Immature natural killer cell (primary cell): ENCODE data around the gene COL28A1. TPM values are rescaled to one million over a fixed set of nuclear protein-coding genes. Genes with fewer than 3 reads are reported as not detected.
"Not testable (repeated sequence)": the region's sequence is repeated elsewhere in the genome, so short reads cannot be mapped to it uniquely, and the experiment has no call there.

Source experiments
- DNase-seq, 3 donors: peaks; one replicate each; pipeline ENCODE4 v3.0.0; 2022; ENCODE audit warnings: mixed read lengths in 1 of 3
- H3K27ac Mint-ChIP-seq, 6 donors: one replicate each; pipeline ENCODE4 v1.8.0; 2020; ENCODE audit warnings: mixed read lengths in 6 of 6, mild to moderate bottlenecking in 5 of 6, inconsistent platforms in 4 of 6, moderate library complexity in 3 of 6
- H3K27me3 Mint-ChIP-seq, 3 donors: one replicate each; pipeline ENCODE4 v1.8.0; 2020 to 2021; ENCODE audit warnings: low read depth in 3 of 3, mild to moderate bottlenecking in 3 of 3, mixed read lengths in 3 of 3, moderate library complexity in 3 of 3, inconsistent platforms in 1 of 3
- H3K36me3 Mint-ChIP-seq, 3 donors: one replicate each; pipeline ENCODE4 v1.8.0; 2020; ENCODE audit warnings: mixed read lengths in 3 of 3, inconsistent platforms in 2 of 3, mild to moderate bottlenecking in 2 of 3
- H3K4me1 Mint-ChIP-seq, 2 donors: one replicate each; pipeline ENCODE4 v1.8.0; 2020; ENCODE audit warnings: inconsistent platforms in 2 of 2, mild to moderate bottlenecking in 2 of 2, mixed read lengths in 2 of 2, moderate library complexity in 1 of 2
- H3K4me3 Mint-ChIP-seq, 5 donors: one replicate each; pipeline ENCODE4 v1.8.0; 2020; ENCODE audit warnings: mild to moderate bottlenecking in 5 of 5, mixed read lengths in 5 of 5, inconsistent platforms in 3 of 5, moderate library complexity in 3 of 5
- H3K9me3 Mint-ChIP-seq, 6 donors: one replicate each; pipeline ENCODE4 v1.8.0; 2020; ENCODE audit warnings: mild to moderate bottlenecking in 6 of 6, mixed read lengths in 6 of 6, inconsistent platforms in 4 of 6, moderate library complexity in 3 of 6
- polyA plus RNA-seq, 3 donors: library from polyadenylated mRNA; unstranded; fragments of 300-500 nt; fragmentation: Illumina TruSeq; gene quantifications; one replicate each; pipeline ENCODE4 v1.2.3, GENCODE V29; 2021

The COL28A1 gene
- polyA plus RNA-seq, 3 donors from 2014 or later: not detected

DNA sequence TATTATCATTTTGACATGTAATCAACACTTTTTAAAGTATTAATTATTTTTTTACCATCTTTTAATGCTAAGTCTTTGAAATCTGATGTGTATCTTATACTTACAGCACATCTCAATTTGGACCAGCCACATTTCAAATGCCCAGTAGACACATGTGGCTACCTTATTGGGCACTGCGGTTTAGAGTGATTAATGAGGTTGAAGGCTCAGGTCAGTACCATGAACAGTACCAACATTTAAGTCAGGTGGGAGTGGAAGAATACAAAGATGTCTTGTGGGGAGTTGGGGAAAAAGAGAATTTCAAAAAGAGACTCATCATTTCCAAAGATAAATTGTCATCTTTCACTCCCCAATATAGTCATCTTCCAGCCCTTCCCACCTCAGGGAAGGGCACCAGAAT, 40.5 kb downstream of the COL28A1 start:
- DNase-seq: no peak
- Mint-ChIP-seq H3K4me3 (no peak overlapping the region), H3K27ac (no peak overlapping the region), H3K4me1 (no peaks in the 10 kb centered on the region), H3K27me3 (peaks cover 0 to 2% (median 2%) of the 10 kb centered on the region in 3 donors), H3K9me3 (peaks cover 0 to 2% (median 0%) of the 10 kb centered on the region in 6 donors), H3K36me3 (no peaks in the 10 kb centered on the region)

DNA sequence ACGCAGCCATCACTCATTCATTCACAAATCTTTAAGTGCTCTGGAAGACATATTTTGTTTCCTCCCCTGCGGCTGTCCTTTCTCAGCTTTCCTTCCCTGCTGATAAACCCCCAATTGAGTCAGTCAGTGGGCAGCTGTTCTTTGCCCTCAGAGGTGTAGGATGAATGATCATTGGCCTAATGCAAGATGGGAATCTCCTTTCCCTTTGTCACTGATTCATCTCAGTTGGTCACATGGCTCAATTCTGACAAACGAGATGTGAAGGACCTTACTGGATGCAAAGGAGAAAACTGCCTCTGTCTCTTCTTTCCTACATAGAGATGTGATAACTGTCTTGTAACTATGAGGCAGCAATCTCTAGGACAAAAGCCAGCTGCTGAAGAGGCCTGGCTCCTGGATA, 44.6 kb downstream of the COL28A1 start:
- Mint-ChIP-seq H3K4me3 (no peak overlapping the region), H3K4me1 (no peaks in the 10 kb centered on the region), H3K9me3 (peaks cover 0 to 7% (median 0%) of the 10 kb centered on the region in 6 donors), H3K36me3 (peaks cover 0 to 7% (median 0%) of the 10 kb centered on the region in 3 donors), H3K27me3 (peaks cover 0 to 4% (median 2%) of the 10 kb centered on the region in 3 donors), H3K27ac (no peak overlapping the region)
- no peak for DNase-seq

DNA sequence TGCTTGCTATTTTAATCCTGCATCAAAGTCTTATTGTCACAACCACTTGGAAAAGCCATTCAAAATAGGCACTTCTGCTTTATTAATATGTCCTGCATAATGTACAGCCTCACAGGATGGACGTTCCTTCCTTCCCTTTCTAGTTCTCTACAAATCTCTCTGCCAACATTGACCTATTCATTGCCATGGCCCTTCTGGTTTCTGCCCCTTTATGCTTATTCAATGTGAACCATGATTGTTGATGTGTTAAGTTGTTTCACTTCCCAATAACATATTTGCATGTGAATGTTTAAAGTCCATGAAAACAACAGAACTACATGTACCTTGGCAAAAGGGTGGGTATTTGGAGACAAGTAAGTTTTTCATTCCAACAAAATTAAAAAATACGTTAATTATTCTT, 45.7 kb downstream of the COL28A1 start:
- Mint-ChIP-seq H3K27me3 (peaks cover 0 to 4% (median 2%) of the 10 kb centered on the region in 3 donors), H3K27ac (no peak overlapping the region), H3K4me3 (no peak overlapping the region), H3K9me3 (peaks cover 0 to 7% (median 0%) of the 10 kb centered on the region in 6 donors), H3K36me3 (peaks cover 0 to 7% (median 0%) of the 10 kb centered on the region in 3 donors), H3K4me1 (no peaks in the 10 kb centered on the region)
- DNase-seq: no peak

DNA sequence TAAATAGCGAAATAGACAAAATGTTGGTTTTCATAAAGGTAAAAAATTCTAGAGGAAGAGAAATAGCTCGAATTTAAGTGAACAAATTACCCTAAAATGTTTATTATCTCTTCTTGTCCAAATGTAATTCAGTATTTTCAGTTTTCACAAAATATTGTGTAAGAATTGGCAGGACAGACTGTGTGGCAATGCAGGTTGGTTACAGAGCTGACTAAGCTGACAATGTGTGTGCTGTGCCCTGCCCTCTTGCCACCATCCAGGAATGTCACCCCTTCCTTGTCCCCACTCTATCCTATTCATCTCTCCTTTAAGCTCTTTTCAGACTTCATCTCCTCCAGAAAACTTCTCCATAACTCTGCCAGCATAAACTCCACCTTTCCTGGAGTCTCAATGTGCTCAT, 46.1 kb downstream of the COL28A1 start:
- H3K27ac Mint-ChIP-seq: no peak overlapping the region
- peaks cover 0 to 7% (median 0%) of the 10 kb centered on the region in 3 donors for H3K36me3 Mint-ChIP-seq
- H3K9me3 Mint-ChIP-seq: peaks cover 0 to 7% (median 0%) of the 10 kb centered on the region in 6 donors
- H3K4me3 Mint-ChIP-seq: no peak overlapping the region
- H3K27me3 Mint-ChIP-seq: peaks cover 0 to 4% (median 2%) of the 10 kb centered on the region in 3 donors
- no peak for DNase-seq
- no peaks in the 10 kb centered on the region for H3K4me1 Mint-ChIP-seq

DNA sequence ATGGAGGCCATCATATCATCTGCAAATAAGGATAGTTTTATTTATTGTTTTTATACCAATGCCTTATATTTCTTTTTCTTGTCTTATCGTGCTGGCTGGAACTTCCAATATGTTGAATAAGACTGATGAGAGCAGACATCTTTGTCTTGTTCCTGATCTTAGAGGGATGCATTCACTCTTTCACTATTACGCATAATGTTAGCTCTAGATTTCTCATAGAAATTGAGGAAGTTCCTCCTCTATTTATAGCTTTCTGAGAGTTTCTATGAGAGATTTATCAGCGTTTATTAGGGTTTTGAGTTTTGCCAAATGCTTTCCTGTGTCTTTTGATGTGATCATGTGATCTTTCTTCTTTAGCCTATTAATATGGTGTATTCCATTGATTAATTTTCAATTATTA, 49.3 kb downstream of the COL28A1 start:
- peaks cover 0 to 13% (median 4%) of the 10 kb centered on the region in 6 donors for H3K9me3 Mint-ChIP-seq
- no peak overlapping the region for H3K27ac Mint-ChIP-seq
- no peak for DNase-seq
- H3K36me3 Mint-ChIP-seq: peaks cover 0 to 7% (median 0%) of the 10 kb centered on the region in 3 donors
- H3K4me1 Mint-ChIP-seq: no peaks in the 10 kb centered on the region
- peaks cover 0 to 9% (median 2%) of the 10 kb centered on the region in 3 donors for H3K27me3 Mint-ChIP-seq
- no peak overlapping the region for H3K4me3 Mint-ChIP-seq

DNA sequence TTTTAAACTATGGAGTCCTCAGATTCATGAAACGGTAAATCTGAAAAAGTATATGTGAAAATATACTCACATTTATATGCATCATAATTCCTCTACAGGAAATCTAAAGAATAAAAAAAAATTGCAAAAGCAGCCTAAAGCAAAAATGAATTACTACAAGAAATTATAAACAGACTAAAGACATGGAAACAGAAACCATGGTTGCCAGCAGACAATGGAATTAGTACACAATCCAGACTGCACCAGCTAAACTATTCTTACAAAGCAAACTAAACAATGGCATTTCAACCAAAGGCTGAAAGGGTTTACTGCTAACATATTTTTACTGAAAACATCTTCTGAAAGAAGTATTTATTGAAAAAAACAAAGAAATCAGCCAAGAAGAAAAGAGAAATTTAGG, 51.6 kb downstream of the COL28A1 start:
- no peak for DNase-seq

DNA sequence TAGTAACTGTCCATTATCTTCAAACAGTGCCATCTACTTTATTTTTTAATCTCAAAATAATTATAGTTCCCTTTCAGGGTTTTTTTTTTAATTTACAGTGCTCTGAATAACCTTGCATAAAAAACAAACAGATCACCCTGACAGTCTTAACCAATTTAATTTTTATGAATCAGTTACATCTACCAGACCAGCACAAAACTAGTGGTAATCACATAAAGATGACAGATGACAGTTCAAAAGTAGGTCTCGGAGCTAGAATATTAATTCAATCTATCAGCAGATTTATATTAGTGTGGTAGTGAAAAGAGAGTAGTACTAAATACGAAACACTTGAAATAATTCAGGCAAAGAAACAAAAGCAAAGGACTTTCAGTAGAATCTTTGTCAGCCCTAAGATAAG, 53.9 kb downstream of the COL28A1 start:
- Mint-ChIP-seq H3K4me1 (no peaks in the 10 kb centered on the region), H3K9me3 (peaks cover 0 to 10% (median 4%) of the 10 kb centered on the region in 6 donors), H3K36me3 (no peaks in the 10 kb centered on the region), H3K4me3 (no peak overlapping the region), H3K27me3 (peaks cover 0 to 8% (median 0%) of the 10 kb centered on the region in 3 donors), H3K27ac (no peak overlapping the region)
- DNase-seq: no peak

More for the DNA sequence above, 51.6 kb downstream of the COL28A1 start:
- Mint-ChIP-seq H3K4me1 (no peaks in the 10 kb centered on the region), H3K27ac (no peak overlapping the region), H3K27me3 (peaks cover 0 to 9% (median 2%) of the 10 kb centered on the region in 3 donors), H3K36me3 (peaks cover 0 to 7% (median 0%) of the 10 kb centered on the region in 3 donors), H3K4me3 (no peak overlapping the region), H3K9me3 (peaks cover 0 to 13% (median 4%) of the 10 kb centered on the region in 6 donors)

DNA sequence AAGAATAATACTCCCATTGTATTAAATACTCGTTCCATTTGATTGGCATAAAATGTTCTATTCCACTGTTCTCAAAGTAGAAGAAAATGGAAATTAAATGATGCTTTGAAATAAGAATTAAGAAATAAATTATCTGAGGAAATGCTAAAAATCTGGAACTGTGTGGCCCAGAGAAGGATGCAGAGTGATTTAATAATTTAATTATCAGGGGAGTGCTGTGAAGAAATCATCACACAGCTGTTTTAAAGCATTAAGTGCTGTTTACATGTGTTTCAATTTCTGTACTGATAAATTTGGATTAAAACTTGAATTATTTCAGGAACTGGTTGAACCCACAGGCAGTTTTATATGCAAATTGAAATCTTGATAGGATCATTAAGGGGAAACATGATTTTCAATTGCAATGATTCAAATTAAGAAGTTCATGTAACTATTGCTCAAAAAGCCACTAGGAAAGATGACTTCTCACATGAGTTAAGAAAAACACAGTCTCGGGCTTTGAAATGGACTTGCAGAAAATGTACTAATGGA, 56.3 kb downstream of the COL28A1 start:
- peaks cover 0 to 6% (median 4%) of the 10 kb centered on the region in 6 donors for H3K9me3 Mint-ChIP-seq
- no peak for DNase-seq
- H3K27ac Mint-ChIP-seq: no peak overlapping the region
- H3K36me3 Mint-ChIP-seq: no peaks in the 10 kb centered on the region
- peaks cover 0 to 6% (median 0%) of the 10 kb centered on the region in 3 donors for H3K27me3 Mint-ChIP-seq
- no peak overlapping the region for H3K4me3 Mint-ChIP-seq
- no peaks in the 10 kb centered on the region for H3K4me1 Mint-ChIP-seq

DNA sequence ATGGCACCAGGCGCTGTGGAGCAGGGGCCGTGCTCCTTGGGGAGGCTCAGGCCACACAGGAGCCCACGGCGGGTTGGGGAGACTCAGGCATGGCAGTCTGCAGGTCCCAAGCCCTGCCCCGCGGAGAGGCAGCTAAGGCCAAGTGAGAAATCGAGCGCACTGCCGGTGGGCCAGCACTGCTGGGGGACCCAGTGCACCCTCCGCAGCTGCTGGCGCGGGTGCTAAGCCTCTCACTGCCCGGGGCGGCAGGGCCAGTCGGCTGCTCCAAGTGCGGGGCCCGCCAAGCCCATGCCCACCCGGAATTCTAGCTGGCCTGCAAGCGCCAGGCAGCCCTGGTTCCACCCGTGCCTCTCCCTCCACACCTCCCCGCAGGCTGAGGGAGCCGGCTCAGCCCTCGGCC, 57.1 kb downstream of the COL28A1 start:
- peaks cover 0 to 5% (median 0%) of the 10 kb centered on the region in 6 donors for H3K9me3 Mint-ChIP-seq
- H3K4me1 Mint-ChIP-seq: no peaks in the 10 kb centered on the region
- H3K36me3 Mint-ChIP-seq: no peaks in the 10 kb centered on the region
- peaks cover 0 to 2% (median 0%) of the 10 kb centered on the region in 3 donors for H3K27me3 Mint-ChIP-seq
- no peak overlapping the region for H3K27ac Mint-ChIP-seq
- no peak overlapping the region for H3K4me3 Mint-ChIP-seq
- DNase-seq: no peak

DNA sequence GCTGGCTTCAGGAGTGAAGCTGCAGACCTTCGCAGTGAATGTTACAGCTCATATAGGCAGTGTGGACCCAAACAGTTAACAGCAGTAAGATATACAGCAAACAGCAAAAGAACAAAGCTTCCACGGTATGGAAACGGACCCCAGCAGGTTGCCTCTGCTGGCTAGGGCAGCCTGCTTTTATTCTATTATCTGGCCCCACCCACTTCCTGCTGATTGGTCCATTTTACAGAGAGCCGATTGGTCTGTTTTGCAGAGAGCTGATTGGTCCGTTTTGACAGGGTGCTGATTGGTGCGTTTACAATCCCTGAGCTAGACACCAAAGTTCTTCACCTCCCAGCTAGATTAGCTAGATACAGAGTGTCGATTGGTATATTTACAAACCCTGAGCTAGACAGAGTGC, 58.0 kb downstream of the COL28A1 start:
- not testable (repeated sequence) for H3K4me1 Mint-ChIP-seq, H3K36me3 Mint-ChIP-seq, H3K27ac Mint-ChIP-seq, H3K4me3 Mint-ChIP-seq, H3K9me3 Mint-ChIP-seq, H3K27me3 Mint-ChIP-seq, DNase-seq

DNA sequence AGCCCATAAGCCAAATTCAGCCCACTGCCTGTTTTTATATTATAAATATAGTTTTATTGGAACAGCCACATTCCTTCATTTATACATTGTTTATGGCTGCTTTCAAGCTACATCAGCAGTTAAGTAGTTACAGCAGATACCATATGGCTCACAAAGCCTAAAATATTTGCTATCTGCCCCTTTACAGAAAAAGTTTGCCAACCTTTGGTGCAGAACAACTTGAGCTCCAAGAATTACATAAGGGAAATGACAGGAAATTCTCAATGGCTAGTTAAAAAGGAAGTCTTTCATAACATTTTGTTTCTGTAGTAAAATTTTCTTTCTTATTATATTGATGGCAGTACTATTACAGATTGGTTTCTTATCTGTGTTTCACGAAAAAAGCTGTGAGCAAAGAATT, 59.3 kb downstream of the COL28A1 start:
- Mint-ChIP-seq H3K4me1 (no peaks in the 10 kb centered on the region), H3K9me3 (peaks cover 0 to 4% (median 0%) of the 10 kb centered on the region in 6 donors), H3K27me3 (peaks cover 0 to 2% (median under 1%) of the 10 kb centered on the region in 3 donors), H3K4me3 (no peak overlapping the region), H3K27ac (no peak overlapping the region), H3K36me3 (no peaks in the 10 kb centered on the region)
- DNase-seq: no peak

DNA sequence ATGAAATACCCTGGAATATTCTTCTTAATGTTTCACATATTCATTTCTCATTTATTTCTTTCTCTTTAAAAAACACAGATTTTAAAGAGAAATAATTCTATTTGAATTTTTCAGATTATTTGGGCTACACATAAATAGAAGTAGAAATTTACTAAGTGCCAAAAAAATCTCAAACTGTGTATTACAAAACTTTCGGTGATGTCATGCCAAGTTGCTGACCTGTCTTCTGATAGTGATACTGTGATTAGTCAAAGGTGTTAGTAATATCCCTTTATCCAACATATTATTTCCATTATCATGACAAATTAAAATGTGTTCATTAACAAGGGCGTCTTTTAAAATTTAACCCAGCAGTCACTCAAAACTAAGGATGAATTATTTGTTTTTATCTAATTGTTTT, 60.1 kb downstream of the COL28A1 start:
- peaks cover 0 to 4% (median 0%) of the 10 kb centered on the region in 6 donors for H3K9me3 Mint-ChIP-seq
- no peaks in the 10 kb centered on the region for H3K36me3 Mint-ChIP-seq
- H3K4me1 Mint-ChIP-seq: no peaks in the 10 kb centered on the region
- DNase-seq: no peak
- H3K4me3 Mint-ChIP-seq: no peak overlapping the region
- peaks cover 0 to 6% (median 4%) of the 10 kb centered on the region in 3 donors for H3K27me3 Mint-ChIP-seq
- H3K27ac Mint-ChIP-seq: no peak overlapping the region

DNA sequence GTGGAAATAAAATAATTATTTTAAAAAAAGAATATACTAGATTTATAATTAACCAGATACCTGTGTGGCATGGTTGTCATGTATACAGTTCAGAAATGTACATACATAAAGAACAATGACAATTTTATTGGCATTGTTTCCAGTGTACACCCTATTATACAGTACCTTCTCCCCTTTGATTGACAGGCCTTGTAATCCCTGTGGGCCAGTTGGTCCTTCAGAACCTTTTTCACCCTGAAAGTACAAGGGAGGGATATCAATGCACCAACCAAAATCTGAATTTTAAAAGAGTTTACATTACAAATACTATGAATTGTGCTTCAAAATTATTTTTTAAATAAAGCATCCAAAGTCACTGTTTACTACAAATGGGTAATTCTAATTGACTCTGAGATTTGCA, 61.2 kb downstream of the COL28A1 start:
- H3K4me1 Mint-ChIP-seq: no peaks in the 10 kb centered on the region
- H3K27me3 Mint-ChIP-seq: peaks cover 0 to 6% (median 4%) of the 10 kb centered on the region in 3 donors
- H3K9me3 Mint-ChIP-seq: peaks cover 0 to 4% (median 0%) of the 10 kb centered on the region in 6 donors
- no peaks in the 10 kb centered on the region for H3K36me3 Mint-ChIP-seq
- no peak overlapping the region for H3K4me3 Mint-ChIP-seq
- DNase-seq: no peak
- H3K27ac Mint-ChIP-seq: no peak overlapping the region

DNA sequence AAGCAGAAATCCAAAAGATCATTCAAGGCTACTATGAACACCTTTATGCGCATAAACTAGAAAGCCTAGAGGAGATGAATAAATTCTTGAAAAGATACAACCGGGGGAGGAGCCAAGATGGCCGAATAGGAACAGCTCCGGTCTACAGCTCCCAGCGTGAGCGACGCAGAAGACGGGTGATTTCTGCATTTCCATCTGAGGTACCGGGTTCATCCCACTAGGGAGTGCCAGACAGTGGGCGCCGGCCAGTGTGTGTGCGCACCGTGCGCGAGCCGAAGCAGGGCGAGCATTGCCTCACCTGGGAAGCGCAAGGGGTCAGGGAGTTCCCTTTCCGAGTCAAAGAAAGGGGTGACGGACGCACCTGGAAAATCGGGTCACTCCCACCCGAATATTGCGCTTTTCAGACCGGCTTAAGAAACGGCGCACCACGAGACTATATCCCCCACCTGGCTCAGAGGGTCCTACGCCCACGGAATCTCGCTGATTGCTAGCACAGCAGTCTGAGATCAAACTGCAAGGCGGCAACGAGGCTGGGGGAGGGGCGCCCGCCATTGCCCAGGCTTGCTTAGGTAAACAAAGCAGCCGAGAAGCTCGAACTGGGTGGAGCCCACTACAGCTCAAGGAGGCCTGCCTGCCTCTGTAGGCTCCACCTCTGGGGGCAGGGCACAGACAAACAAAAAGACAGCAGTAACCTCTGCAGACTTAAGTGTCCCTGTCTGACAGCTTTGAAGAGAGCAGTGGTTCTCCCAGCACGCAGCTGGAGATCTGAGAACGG, 70.5 kb downstream of the COL28A1 start:
- not testable (repeated sequence) for H3K4me3 Mint-ChIP-seq, H3K4me1 Mint-ChIP-seq, H3K27ac Mint-ChIP-seq, H3K36me3 Mint-ChIP-seq, H3K9me3 Mint-ChIP-seq, H3K27me3 Mint-ChIP-seq, DNase-seq
